KOPT-K1 (cell line): Measurements from ENCODE around the gene IL17F.

Source experiments
- H3K27ac ChIP-seq: fragments of 200-600 bp; sonication (generic); 2 replicates; pipeline ENCODE4 v1.5.1; 2016; ENCODE audit warnings: antibody characterized with exemption, mild to moderate bottlenecking, low read depth, low read length; ENCODE audit not compliant: poor library complexity, severe bottlenecking
- H3K36me3 ChIP-seq: fragments of 200-600 bp; sonication (generic); 2 replicates; pipeline ENCODE4 v1.5.1; 2017; ENCODE audit warnings: antibody characterized with exemption, mild to moderate bottlenecking, low read length, moderate library complexity; ENCODE audit not compliant: insufficient read depth
- H3K9me3 ChIP-seq: fragments of 200-600 bp; sonication (generic); 2 replicates; pipeline ENCODE4 v1.5.1; 2017; ENCODE audit warnings: antibody characterized with exemption, low read length, mild to moderate bottlenecking; ENCODE audit not compliant: insufficient read depth, poor library complexity, severe bottlenecking

IL17F gene

GRCh38 chr6:52260634-52261033 lies 16.3 kb upstream of the IL17F start:
- Histone ChIP-seq H3K27ac (no peak overlapping the region), H3K36me3 (peaks cover 67% of the 10 kb centered on the region), H3K9me3 (no peaks in the 10 kb centered on the region)

DNA sequence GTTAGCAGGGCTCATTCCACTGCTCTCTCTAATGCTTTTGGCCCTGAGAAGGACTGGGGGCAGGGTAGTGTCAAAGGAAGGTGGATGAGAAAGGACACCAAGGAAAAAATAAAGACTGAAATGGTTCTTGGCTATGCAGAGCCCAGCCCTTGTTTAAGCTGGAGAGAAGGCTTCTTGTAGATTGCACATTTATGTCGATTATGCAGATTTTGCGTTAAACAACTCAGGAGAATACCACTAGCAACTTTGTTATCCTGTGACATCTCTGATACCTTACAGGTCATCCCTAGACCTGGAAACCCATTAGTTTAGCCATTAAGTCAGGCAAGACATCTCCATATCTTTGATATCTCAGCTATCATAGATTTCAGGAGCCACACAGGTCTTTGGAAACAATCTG lies 11.1 kb upstream of the IL17F start:
- Histone ChIP-seq H3K27ac (no peak overlapping the region), H3K36me3 (peaks cover 15% of the 10 kb centered on the region), H3K9me3 (no peaks in the 10 kb centered on the region)

DNA sequence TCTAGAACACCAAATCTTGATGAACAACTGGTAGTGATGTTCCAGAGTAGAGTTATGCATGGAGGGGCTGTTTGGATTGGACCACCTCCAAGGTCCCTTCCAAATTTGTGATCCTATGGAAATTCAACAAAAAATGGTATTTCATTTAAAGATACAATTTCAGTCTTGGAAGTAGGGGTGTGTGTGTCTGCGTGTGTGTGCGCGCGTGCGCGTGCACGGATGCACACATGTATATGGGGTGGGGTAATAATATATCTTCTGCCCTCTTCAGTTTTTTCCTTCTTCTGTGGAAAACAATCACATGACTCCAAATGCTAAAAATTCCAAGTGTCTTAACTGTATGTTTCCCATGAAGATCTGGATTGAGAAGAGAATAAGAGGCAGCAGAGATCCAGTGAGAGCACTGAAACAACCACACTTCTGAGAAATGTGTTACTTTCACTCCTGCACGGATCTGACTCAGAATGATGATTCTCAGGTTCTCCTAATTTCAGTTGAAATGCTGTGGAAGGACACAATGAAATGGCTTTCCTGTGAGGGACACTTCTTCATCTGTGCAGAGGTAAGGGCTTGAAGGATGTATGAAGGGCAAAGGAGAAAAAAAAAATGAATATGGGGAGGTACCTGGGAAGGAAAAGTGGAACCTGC lies 10.6 kb upstream of the IL17F start:
- no peaks in the 10 kb centered on the region for H3K9me3 ChIP-seq
- H3K36me3 ChIP-seq = peaks cover 11% of the 10 kb centered on the region
- no peak overlapping the region for H3K27ac ChIP-seq

DNA sequence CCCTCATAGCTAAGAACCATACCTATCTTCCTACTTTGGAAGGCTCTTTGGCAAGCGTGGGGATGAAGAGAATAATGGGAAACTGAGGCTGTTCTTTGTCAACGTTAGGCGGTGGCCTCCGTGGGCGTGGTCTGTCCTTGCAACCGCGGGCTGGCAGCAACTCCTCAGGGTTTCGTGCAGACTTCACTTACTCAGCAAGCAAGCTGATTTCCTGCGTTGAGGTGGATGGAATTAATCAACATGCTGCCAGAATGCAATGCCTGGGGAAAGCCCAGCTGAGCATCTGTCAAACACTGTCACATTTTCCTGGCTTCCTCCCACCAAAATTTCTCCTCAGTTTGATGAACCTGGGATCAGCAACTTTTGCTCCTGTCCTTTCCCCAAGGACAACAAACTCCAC lies 9.2 kb upstream of the IL17F start:
- Histone ChIP-seq H3K9me3 (no peaks in the 10 kb centered on the region), H3K27ac (no peak overlapping the region), H3K36me3 (no peaks in the 10 kb centered on the region)

DNA sequence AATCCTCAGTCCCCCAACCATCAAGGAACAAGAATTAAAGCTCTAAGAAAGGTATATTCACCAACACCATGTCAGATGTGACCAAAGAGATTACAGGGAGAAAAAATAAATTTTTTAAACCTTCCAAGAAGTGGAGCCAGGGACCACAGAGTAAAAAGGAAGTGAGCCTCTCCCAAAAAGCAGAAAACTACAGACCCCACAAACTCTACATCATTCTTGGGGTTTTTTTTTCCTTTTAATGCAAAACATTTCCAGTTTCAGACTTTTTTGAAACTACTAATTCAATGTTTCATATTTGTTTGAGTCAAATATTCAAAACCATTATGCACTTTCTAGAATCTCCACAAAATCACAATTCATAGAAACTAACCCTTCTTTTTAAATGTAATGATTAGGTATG lies 6.8 kb upstream of the IL17F start:
- Histone ChIP-seq H3K9me3 (no peaks in the 10 kb centered on the region), H3K27ac (no peak overlapping the region), H3K36me3 (no peaks in the 10 kb centered on the region)

GRCh38 chr6:52249078-52249477 lies 4.8 kb upstream of the IL17F start:
- no peaks in the 10 kb centered on the region for H3K36me3 ChIP-seq
- no peaks in the 10 kb centered on the region for H3K9me3 ChIP-seq
- no peak overlapping the region for H3K27ac ChIP-seq

- Histone ChIP-seq H3K36me3 (no peaks in the 10 kb centered on the region), H3K27ac (no peak overlapping the region), H3K9me3 (no peaks in the 10 kb centered on the region)
Observed at GRCh38 chr6:52245425-52245824, 1.1 kb upstream of the IL17F start.

- Histone ChIP-seq H3K9me3 (no peaks in the 10 kb centered on the region), H3K27ac (no peak overlapping the region), H3K36me3 (no peaks in the 10 kb centered on the region)
Observed at GRCh38 chr6:52243282-52243893, 912 bp downstream of the IL17F start.

- H3K9me3 ChIP-seq = no peaks in the 10 kb centered on the region
- H3K27ac ChIP-seq = no peak overlapping the region
Observed at GRCh38 chr6:52241819-52242218, 2.5 kb downstream of the IL17F start.

DNA sequence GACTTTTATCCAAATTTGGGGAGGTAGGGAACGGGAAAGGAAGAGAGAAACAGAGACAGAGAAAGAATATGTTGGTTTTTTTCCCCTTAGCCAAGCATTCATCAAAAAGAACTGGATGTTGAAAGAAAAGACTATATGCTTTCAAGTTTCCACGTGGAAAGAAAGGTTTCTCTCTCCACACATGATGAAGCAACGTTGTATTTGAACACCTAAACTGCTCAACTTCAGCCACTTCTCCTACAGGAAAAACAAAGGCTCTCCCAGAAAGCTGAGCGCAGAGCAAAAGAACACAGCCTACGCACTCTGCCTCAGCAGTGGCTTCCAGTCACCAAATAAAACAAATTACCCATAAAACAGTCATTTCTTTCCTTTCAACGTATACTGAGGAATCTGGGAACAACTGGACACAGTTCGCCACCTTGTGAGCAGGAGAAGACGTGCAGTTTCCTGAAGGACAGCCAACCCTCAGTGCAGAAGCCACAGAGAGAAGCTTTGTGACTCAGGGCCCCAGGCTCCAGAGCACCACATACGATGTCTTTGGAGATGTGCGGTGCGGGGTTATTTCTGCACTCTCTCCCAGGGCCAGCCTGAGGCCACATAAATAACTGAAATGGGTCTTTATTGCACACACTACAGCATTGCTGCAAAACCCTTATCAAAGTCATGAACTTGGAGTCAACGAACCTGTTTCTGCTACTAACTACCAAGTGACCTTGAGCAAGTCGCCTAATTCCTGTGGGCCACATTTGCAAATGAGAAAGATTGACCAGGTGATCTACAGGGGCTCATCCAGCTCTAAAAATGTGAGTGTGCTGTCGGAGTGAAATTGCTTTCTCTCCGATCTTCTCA lies 10.1 kb downstream of the IL17F start:
- no peaks in the 10 kb centered on the region for H3K36me3 ChIP-seq
- no peak overlapping the region for H3K27ac ChIP-seq
- H3K9me3 ChIP-seq = no peaks in the 10 kb centered on the region

More at GRCh38 chr6:52241819-52242218, 2.5 kb downstream of the IL17F start:
- H3K36me3 ChIP-seq = no peaks in the 10 kb centered on the region

- Histone ChIP-seq H3K9me3 (no peaks in the 10 kb centered on the region), H3K36me3 (no peaks in the 10 kb centered on the region), H3K27ac (no peak overlapping the region)
Observed at GRCh38 chr6:52233005-52233404, 11.3 kb downstream of the IL17F start.

- Histone ChIP-seq H3K27ac (no peak overlapping the region), H3K36me3 (no peaks in the 10 kb centered on the region), H3K9me3 (no peaks in the 10 kb centered on the region)
Observed at GRCh38 chr6:52231406-52232127, 12.7 kb downstream of the IL17F start.

DNA sequence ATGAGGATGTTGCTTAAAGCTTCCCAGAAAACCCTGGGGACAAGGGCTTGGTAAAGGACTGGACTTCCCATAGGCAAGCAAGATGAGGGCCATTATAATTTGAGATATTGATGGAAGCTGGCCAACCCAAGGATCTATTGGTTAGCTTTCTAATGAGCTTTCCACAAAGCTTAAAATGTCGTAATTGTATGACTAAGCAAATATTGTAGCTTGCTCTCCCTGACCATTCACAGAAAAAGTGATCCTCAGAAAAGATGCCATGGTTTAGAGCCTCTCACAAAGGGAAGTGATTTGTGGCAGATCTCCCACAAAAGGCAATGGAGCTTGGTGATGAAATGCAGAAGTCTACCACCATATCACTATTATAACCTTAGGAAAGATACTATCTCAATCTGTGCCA lies 13.6 kb downstream of the IL17F start:
- no peaks in the 10 kb centered on the region for H3K9me3 ChIP-seq
- no peaks in the 10 kb centered on the region for H3K36me3 ChIP-seq
- no peak overlapping the region for H3K27ac ChIP-seq

GRCh38 chr6:52227495-52227894 lies 16.8 kb downstream of the IL17F start:
- Histone ChIP-seq H3K27ac (no peak overlapping the region), H3K36me3 (no peaks in the 10 kb centered on the region), H3K9me3 (no peaks in the 10 kb centered on the region)

GRCh38 chr6:52221302-52221701 lies 23.0 kb downstream of the IL17F start:
- no peaks in the 10 kb centered on the region for H3K36me3 ChIP-seq
- H3K27ac ChIP-seq = no peak overlapping the region
- no peaks in the 10 kb centered on the region for H3K9me3 ChIP-seq
